ENCODE measurements around the gene ZFAND3.
"Not testable (repeated sequence)": the region's sequence is repeated elsewhere in the genome, so short reads cannot be mapped to it uniquely, and the experiment has no call there.

GRCh38 chr6:38124224-38124926 is 304.8 kb downstream of the ZFAND3 start:
- not testable (repeated sequence) for TF ChIP-seq CTCF (optimal IDR thresholded peaks at IDR 0.05 in 1 of 3, IDR thresholded peaks at IDR 0.05 in 1 of 3, conservative IDR thresholded peaks at IDR 0.05 in 1 of 3; ENCODE audit: extremely low read depth in 1 of 3, insufficient read depth in 2 of 3, low read length in 3 of 3); EZH2 (IDR thresholded peaks at IDR 0.05; ENCODE audit: low read length)

Data from keratinocyte (primary cell).